HCEC 1CT (cell line): Measurements from ENCODE around the gene NEU4.

Source experiments
- DNase-seq: peaks from one replicate; pipeline ENCODE4 v3.0.0-alpha.2; 2017

The NEU4 gene

GRCh38 chr2:241836292-241836691 lies 27.3 kb downstream of the NEU4 start:
- DNase-seq, result no peak

DNA sequence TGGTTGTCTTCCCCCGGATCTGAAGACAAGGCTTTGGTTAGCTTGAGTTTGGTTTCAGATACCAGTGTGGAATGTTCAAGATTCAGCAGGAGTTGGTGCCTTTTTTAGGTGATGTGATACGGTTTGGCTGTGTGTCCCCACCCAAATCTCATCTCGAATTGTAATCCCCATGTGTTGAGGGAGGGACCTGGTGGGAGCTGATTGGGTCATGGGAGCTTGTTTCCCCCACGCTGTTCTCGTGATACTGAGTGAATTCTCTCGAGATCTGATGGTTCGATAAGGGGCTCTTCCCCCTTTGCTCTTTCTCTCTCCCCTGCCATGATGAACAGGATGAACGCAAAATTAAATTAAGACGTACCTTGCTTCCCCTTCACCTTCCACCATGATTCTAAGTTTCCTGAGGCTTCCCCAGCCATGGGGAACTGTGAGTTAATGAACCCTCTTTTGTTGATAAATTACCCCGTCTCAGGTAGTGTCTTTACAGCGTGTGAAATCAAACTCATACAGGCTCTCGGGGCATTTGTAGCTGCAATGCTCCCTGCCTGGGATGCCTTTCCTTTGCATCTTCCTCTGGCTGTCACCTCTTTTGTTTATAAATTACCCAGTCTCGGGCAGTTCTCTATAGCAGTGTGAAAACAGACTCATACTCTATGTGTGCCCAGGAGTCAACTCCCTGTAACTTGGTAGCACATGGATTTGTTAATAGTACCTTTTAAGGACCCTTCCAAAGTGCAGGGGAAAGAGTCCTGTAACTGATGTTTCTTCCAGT lies 28.4 kb downstream of the NEU4 start:
- DNase-seq, result no peak

DNA sequence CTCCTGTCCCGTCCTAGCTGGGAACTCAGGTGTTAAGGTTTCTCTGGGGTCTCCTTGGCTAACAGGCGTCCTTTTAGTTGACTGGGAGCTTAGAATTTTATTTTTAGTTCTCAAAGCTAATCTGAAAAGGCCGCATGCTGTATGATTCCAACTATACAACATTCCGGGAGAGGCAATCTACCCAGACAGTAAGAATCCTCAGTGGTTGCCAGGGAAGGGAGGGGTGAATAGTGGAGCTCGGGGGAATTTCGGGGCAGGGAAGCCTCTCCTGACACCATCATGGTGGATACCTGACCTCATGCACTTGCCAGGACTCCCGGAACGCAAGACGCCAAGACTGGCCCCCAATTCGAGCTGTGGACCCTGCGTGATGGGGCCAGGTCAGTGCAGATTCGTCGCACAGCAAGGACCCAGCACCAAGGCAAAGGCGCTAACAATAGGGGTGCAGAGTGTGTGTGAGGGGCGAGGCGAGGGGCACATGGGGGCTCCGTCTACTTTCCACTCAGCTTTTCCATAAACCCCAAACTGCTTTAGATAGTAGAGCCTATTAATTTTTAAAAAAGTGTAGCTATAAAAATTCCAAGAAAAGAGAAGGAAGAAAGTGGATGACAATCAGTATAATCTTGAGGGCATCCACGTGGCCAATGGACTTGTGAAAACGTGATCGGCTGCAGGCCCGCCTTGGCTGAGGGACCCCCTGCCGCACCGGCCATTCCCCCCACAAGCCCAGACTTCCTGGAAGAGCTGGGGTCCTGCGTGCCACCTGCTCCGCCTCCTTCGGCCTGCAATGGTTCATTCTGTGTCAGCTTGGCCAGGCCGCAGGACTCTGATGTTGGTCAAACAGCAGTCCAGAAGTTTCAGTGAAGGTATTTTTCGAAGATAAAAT lies 32.4 kb downstream of the NEU4 start:
- no peak for DNase-seq

DNA sequence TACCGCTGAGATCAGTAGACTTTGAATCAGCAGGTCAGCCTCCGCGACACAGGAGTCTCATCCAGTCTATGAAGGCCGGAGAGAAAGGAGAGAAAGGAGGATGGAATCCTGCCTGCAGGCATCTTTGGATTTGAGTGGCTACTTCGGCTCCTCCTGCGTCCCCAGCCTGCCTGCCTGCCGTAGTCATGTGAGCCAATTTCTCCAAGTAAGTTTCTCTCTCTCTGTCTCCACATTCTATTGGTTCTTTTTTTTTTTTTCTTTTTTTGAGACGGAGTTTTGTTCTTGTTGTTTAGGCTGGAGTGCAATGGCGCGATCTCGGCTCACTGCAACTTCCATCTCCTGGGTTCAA lies 33.0 kb downstream of the NEU4 start:
- DNase-seq, result no peak

DNA sequence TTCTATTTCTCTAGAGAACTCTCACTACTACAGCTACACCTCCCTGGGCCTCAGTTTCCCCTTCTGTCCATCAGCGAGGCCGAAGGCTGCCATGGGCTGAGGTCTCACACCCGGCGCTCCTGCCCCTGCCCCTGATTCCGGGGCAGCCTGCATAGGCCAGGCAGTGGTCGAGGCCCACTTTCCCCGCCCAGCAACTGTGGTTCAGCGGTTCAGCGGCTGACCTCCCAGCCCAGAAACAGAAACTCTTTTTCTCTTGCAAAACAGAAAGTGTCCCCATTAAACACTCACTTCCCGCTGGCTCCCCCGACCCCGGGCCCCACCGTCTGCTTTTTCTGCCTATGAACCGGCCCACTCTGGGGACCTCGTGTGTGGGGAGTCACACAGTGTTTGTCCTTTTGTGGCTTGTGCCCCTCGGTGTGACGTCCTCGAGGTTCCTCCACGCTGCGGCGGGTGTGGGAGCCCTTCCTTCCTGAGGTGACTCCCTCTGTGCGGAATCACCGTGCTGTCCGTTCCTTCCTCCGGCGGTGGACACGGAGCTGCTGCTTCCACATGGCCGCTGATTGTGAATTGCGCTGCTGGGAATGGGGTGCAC lies 33.7 kb downstream of the NEU4 start:
- no peak for DNase-seq

GRCh38 chr2:241843321-241844065 lies 34.5 kb downstream of the NEU4 start:
- DNase-seq, result no peak

DNA sequence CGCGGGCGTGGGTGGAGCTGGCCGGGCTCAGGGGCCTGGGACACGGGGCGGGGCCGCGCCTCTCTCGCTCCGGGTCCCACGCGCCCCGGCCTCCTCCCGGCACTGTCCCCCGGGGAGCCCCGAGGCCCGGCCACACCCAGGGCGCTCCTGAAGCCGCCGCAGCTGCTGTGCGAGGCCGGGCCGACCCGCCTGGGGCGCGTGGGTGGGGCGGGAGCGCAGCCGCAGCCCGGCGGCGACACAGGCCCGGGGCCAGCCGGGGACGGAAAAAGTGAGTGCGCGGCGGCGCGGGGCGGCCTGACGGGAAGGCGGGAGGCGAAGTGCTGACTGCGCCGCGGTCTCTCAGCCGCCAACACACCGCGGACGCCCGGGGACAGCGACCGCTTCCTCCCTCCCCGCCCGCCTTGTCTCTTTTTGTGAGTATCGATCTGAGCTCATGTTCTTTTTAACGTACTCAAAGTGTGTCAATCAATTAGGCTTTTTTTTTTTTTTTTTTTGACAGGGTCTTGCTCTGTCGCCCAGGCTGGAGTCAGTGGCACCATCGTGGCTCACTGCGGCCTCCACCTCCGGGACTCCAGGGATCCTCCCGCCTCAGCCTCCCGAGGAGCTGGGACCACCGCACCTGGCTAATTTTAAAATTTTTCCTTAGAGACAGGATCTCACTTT lies 35.2 kb downstream of the NEU4 start:
- DNase-seq, result peak; percentile 7

DNA sequence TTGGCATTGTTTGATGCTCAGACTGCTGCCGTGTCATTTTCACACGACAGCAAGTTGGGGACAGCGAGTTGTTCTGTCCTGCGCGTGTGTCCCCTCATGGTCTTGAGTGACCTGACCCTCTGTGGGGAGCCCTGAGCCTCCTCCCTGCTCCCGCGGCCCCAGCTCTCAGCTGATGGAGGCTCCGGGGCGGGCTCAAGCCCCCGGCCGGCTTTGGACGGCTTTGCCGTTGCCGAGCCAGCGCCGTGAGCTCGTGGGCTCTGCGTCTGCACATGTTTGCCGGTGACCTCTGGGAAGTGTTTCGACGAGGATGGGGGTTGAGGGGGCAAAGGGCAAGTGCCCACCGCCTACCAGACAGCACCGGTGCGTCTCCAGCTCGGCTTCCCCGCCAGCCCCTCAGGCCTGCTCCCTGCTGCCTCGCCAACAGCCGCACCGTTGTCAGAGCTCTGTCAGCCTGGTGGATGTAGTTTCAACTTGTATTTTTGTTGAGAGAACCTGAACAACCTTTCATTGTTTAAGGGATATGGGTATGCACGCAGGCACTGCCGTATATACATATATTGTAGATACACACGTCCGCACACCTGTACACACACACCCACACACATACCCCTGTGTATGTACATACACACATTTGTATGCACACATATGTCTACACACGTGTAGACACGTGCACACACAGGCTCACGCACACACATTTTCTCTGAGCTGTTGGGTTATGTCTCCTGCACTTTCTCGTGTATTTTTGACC lies 36.0 kb downstream of the NEU4 start:
- no peak for DNase-seq

DNA sequence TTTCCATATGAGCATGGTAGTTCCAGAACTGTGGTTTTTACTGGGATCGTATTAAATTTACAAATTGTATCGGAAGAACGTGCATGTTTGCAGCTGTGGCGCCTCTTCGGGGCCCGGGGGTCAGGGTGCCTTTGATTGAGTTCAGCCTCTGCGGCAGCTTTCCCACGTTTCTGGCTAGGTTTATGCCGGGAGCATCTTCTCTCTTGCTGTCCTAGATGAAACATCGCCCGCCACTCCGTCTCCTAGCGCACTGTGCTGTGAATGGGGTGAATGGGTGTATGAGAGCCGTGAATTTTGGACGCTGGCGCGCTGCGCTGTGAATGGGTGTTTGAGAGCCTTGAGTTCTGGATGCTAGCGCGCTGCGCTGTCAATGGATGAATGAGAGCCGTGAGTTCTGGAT lies 37.4 kb downstream of the NEU4 start:
- DNase-seq, result no peak

- DNase-seq, result no peak
These were observed 40.0 kb downstream of the NEU4 start for GRCh38 chr2:241848761-241849615.

GRCh38 chr2:241849616-241850543 lies 40.9 kb downstream of the NEU4 start:
- DNase-seq, result no peak

- no peak for DNase-seq
These were observed 41.7 kb downstream of the NEU4 start for GRCh38 chr2:241850544-241851324.

DNA sequence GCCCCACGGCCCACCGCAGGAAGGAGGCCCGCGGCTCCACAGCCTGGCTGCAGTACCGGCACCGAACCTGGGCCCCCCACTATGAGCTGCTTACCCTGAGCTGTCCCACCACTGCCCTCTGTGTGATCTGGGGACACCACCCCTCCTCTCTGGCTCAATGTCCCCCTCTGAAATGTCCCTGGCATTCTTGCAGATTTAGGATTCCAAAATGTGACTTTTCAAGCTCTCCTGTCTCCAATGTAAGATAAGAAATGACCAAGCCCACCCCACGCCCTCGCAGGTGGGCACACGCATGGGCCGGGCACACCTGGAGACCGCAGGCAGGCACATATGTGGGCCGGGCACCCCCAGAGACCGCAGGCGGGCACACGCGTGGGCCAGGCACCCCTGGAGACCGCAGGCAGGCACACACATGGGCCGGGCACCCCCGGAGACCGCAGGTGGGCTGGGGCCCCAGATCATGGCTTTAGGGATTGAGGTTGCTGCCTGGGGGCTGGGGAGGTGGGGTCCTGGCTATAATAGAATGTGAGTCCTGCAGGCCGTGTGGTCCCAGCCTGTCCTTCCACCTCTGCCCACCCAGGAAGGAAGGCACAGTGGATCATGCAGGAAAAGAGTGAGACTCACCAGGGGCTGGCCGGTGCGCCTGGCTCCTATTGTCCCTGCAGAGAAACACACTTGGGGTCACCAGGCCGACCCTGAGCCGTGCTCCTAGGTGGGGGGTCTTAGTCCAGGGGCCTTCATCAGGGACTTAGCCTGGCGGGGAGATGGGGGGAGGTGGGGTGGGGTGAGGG lies 42.5 kb downstream of the NEU4 start:
- DNase-seq, result no peak

DNA sequence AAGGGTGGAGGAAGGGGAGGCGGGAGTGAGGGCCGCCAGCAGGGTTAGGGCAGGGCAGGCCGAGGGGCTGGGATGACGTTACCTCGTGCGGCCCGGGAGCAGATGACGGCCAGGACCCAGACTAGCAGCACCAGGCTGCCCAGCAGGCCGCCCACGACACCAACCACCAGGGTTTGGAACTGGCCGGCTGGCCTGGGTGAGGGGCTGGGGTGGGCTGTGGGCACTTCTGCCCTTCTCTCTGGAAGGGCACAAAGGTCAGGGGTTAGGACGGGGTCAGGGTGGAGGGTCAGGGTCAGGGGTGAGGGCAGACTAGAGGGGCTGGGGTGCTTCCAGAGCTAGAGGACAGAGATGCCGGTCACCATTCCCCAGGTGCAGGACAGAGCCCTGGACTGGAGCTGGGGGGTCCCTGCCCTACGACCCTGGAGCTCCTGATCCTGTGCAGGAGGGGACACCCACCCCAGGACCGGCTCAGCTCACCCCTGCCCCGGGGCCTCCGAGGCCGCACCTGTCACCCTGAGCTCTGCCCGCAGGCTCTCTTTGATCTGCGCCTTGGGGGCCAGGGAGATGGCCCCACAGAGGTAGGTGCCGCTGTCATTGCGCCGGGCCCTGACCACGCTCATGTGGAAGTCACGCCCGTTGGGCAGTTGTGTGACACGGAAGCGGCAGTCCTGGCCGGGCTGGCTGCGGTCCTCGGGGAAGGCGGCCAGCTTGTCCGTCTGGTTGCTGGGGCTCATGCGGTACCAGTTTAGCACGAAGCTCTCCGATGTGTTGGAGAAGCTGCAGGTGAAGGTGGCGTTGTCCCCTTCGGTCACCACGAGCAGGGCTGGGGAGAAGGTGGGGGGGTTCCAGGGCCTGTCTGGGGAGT lies 43.4 kb downstream of the NEU4 start:
- DNase-seq, result no peak

DNA sequence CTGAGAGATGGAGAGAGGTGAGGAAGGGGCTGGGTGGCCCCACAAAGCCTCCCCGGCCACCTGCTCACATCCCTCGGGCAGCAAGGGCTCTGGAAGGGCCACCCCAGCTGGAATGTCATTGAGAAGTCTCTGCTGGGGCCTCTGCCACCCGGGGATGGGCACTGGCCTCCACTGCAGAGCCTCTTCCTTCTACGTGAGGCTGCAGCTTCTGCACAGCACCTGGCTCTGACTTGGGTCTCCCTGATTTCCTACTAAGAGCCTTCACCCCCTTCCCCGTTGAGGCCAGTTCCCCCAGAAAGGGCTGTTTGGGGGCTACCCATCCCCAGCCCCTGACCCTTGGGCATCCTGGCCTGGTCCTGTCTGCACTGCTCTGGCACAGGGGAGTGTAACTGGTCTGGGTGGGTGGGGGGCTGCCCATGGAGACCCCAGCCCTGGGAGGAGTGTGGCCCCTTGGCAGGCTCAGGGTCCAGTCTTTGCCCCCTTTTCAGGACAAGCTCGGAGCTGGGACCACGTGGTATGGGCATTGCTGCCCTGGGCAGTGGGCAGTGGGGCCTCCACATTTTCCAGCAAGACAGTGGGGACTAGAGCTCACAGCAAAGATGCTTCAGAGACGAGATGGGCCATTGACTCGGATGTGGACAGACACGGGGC lies 44.1 kb downstream of the NEU4 start:
- DNase-seq, result no peak

- no peak for DNase-seq
These were observed 44.8 kb downstream of the NEU4 start for GRCh38 chr2:241853651-241854341.
